Liver (tissue), 3 donors: ENCODE results near the gene NTNG1.

Experiments used
- HNF4G ChIP-seq: IDR thresholded peaks from 2 replicates; pipeline ENCODE4 v1.6.1; 2016; ENCODE audit warnings: antibody characterized with exemption
- RAD21 ChIP-seq, 2 donors: IDR thresholded peaks; 2 replicates each; pipeline ENCODE4 v1.6.1; 2016; ENCODE audit warnings: antibody characterized with exemption in 2 of 2, mild to moderate bottlenecking in 2 of 2
- SP1 ChIP-seq: IDR thresholded peaks from 2 replicates; pipeline ENCODE4 v1.6.1; 2018; ENCODE audit warnings: antibody characterized with exemption, mild to moderate bottlenecking
- TAF1 ChIP-seq: conservative IDR thresholded peaks from 2 replicates; pipeline ENCODE4 v1.6.1; 2016; ENCODE audit warnings: antibody characterized with exemption, mild to moderate bottlenecking
- YY1 ChIP-seq: IDR thresholded peaks from 2 replicates; pipeline ENCODE4 v1.6.1; 2016; ENCODE audit warnings: antibody characterized with exemption, mild to moderate bottlenecking
- TF ChIP-seq, protein P1 (sequence below): IDR thresholded peaks from 2 replicates; pipeline ENCODE4 v1.6.1; 2016; ENCODE audit warnings: antibody characterized with exemption, mild to moderate bottlenecking
- TF ChIP-seq, protein P2 (sequence below): fragments of 150-350 bp; IDR thresholded peaks from 2 replicates; pipeline ENCODE4 v1.5.1; 2017; ENCODE audit warnings: improper control_type of control experiment, low read depth, low read length; ENCODE audit not compliant: missing input control
- donor health status: healthy.
- donor health status: healthy.

DNA sequence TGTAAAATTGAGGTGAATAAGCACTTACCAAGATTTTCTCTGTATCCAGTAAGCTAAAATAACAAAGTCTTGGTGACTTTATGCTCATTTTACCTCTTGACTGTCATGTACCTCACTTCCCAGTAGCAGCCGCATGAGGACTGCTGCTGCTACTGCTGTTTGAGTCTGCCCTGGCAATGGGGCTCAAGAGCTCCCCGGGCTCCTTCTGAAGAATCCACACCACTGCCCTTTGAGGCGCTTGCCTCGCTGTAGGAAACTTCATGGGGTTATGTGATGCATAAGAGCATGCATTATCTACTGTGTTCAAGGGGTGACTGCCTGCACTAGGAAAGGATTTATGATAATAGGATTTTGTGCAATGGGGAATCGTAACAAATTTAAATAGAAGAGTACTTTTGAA lies 113.5 kb downstream of the NTNG1 start:
- TF ChIP-seq HNF4G (no peak), YY1 (no peak), TAF1 (no peak), SP1 (no peak), RAD21 (IDR thresholded peaks at IDR 0.05) (no peak)
- TF ChIP-seq, protein P1, sequence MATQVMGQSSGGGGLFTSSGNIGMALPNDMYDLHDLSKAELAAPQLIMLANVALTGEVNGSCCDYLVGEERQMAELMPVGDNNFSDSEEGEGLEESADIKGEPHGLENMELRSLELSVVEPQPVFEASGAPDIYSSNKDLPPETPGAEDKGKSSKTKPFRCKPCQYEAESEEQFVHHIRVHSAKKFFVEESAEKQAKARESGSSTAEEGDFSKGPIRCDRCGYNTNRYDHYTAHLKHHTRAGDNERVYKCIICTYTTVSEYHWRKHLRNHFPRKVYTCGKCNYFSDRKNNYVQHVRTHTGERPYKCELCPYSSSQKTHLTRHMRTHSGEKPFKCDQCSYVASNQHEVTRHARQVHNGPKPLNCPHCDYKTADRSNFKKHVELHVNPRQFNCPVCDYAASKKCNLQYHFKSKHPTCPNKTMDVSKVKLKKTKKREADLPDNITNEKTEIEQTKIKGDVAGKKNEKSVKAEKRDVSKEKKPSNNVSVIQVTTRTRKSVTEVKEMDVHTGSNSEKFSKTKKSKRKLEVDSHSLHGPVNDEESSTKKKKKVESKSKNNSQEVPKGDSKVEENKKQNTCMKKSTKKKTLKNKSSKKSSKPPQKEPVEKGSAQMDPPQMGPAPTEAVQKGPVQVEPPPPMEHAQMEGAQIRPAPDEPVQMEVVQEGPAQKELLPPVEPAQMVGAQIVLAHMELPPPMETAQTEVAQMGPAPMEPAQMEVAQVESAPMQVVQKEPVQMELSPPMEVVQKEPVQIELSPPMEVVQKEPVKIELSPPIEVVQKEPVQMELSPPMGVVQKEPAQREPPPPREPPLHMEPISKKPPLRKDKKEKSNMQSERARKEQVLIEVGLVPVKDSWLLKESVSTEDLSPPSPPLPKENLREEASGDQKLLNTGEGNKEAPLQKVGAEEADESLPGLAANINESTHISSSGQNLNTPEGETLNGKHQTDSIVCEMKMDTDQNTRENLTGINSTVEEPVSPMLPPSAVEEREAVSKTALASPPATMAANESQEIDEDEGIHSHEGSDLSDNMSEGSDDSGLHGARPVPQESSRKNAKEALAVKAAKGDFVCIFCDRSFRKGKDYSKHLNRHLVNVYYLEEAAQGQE, result no peak
- TF ChIP-seq, protein P2, sequence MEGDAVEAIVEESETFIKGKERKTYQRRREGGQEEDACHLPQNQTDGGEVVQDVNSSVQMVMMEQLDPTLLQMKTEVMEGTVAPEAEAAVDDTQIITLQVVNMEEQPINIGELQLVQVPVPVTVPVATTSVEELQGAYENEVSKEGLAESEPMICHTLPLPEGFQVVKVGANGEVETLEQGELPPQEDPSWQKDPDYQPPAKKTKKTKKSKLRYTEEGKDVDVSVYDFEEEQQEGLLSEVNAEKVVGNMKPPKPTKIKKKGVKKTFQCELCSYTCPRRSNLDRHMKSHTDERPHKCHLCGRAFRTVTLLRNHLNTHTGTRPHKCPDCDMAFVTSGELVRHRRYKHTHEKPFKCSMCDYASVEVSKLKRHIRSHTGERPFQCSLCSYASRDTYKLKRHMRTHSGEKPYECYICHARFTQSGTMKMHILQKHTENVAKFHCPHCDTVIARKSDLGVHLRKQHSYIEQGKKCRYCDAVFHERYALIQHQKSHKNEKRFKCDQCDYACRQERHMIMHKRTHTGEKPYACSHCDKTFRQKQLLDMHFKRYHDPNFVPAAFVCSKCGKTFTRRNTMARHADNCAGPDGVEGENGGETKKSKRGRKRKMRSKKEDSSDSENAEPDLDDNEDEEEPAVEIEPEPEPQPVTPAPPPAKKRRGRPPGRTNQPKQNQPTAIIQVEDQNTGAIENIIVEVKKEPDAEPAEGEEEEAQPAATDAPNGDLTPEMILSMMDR, result no peak
